Loucy (cell line): ENCODE measurements around the gene EP400.

Source experiments
- H2AFZ ChIP-seq: fragments of 200-600 bp; sonication (generic); 2 replicates; pipeline ENCODE4 v1.6.0; 2016; ENCODE audit warnings: antibody characterized with exemption, mild to moderate bottlenecking, low read length, moderate library complexity
- H3F3A ChIP-seq: fragments of 200-600 bp; 2 replicates; pipeline ENCODE4 v1.6.0; 2016; ENCODE audit warnings: antibody characterized with exemption, low read depth, mild to moderate bottlenecking
- H3K27me3 ChIP-seq: fragments of 200-600 bp; sonication (generic); 2 replicates; pipeline ENCODE4 v1.6.1; 2014; ENCODE audit warnings: low read length, mild to moderate bottlenecking; ENCODE audit not compliant: insufficient read depth, poor library complexity, severe bottlenecking
- H3K36me3 ChIP-seq: fragments of 200-600 bp; sonication (generic); 2 replicates; pipeline ENCODE4 v1.6.1; 2016; ENCODE audit warnings: low read length; ENCODE audit not compliant: insufficient read depth
- H3K4me1 ChIP-seq: fragments of 200-600 bp; sonication (generic); 2 replicates; pipeline ENCODE4 v1.5.1; 2014; ENCODE audit warnings: low read length, mild to moderate bottlenecking; ENCODE audit not compliant: insufficient read depth, poor library complexity, severe bottlenecking
- H3K4me2 ChIP-seq: fragments of 200-600 bp; sonication (generic); 2 replicates; pipeline ENCODE4 v1.6.0; 2014; ENCODE audit warnings: antibody characterized with exemption, low read length, low read depth, mild to moderate bottlenecking; ENCODE audit not compliant: poor library complexity, severe bottlenecking
- H3K4me3 ChIP-seq: fragments of 200-600 bp; sonication (generic); 2 replicates; pipeline ENCODE4 v1.5.1; 2014; ENCODE audit warnings: low read length, mild to moderate bottlenecking, mixed read lengths; ENCODE audit not compliant: poor library complexity, severe bottlenecking
- H3K79me2 ChIP-seq: fragments of 200-600 bp; sonication (generic); 2 replicates; pipeline ENCODE4 v1.6.1; 2014; ENCODE audit warnings: low read length; ENCODE audit not compliant: insufficient read depth
- H3K9ac ChIP-seq: fragments of 200-600 bp; sonication (generic); 2 replicates; pipeline ENCODE4 v1.6.0; 2014; ENCODE audit warnings: mild to moderate bottlenecking, low read depth, low read length, moderate library complexity; ENCODE audit not compliant: poor library complexity, severe bottlenecking
- H3K9me2 ChIP-seq: fragments of 200-600 bp; sonication (generic); replicated peaks from 2 replicates; pipeline ENCODE4 v1.6.1; 2016; ENCODE audit warnings: low read depth, low read length, mixed read lengths
- H3K9me3 ChIP-seq: fragments of 200-600 bp; sonication (generic); 2 replicates; pipeline ENCODE4 v1.6.1; 2014; ENCODE audit warnings: mild to moderate bottlenecking, antibody characterized with exemption, low read length, low read depth; ENCODE audit not compliant: insufficient read depth
- H4K20me1 ChIP-seq: fragments of 200-600 bp; sonication (generic); 2 replicates; pipeline ENCODE4 v1.6.0; 2014; ENCODE audit warnings: antibody characterized with exemption, low read length, mild to moderate bottlenecking; ENCODE audit not compliant: insufficient read depth, poor library complexity, severe bottlenecking
- EZH2phosphoT487 ChIP-seq: fragments of 200-600 bp; IDR thresholded peaks from 2 replicates; pipeline ENCODE4 v1.6.1; 2018; ENCODE audit warnings: antibody characterized with exemption, mild to moderate bottlenecking, moderate library complexity, borderline replicate concordance
- TF ChIP-seq, protein P1 (sequence below): fragments of 200-600 bp; sonication (generic); conservative IDR thresholded peaks from 2 replicates; pipeline ENCODE4 v1.5.1; 2014; ENCODE audit warnings: mild to moderate bottlenecking, antibody characterized with exemption, low read length

The EP400 gene

DNA sequence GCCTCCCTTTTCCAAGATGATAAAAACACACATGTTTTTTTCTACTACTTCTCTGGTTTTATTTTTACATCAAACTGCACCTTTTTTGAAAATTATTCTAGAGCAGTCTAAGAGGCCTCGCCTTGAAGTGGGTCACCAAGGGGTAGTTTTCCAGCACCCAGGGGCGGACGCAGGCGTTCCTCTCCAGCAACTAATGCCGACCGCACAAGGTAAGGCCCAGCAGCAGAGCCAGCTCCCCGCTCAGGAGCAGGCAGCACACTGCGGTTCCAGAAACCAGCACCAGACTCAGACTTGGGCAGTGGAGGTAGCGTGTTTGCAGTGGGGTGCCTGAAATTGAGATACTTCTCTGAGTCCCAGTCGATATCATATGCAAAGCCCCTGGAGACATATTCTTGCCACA lies 31.6 kb downstream of the EP400 start:
- peaks cover 14% of the 10 kb centered on the region for H4K20me1 ChIP-seq
- H3K36me3 ChIP-seq = peaks cover 80% of the 10 kb centered on the region; the same call in 1 of the 2 replicates
- H3K9me2 ChIP-seq = no peaks in the 10 kb centered on the region
- no peak overlapping the region for H3K4me3 ChIP-seq
- H3K4me1 ChIP-seq = no peaks in the 10 kb centered on the region
- no peaks in the 10 kb centered on the region for H3K27me3 ChIP-seq
- no peak overlapping the region for H3K4me2 ChIP-seq
- no peak overlapping the region for H3K9ac ChIP-seq
- H3K9me3 ChIP-seq = no peaks in the 10 kb centered on the region
- H3K79me2 ChIP-seq = peaks cover 24% of the 10 kb centered on the region
- TF ChIP-seq, protein P1, sequence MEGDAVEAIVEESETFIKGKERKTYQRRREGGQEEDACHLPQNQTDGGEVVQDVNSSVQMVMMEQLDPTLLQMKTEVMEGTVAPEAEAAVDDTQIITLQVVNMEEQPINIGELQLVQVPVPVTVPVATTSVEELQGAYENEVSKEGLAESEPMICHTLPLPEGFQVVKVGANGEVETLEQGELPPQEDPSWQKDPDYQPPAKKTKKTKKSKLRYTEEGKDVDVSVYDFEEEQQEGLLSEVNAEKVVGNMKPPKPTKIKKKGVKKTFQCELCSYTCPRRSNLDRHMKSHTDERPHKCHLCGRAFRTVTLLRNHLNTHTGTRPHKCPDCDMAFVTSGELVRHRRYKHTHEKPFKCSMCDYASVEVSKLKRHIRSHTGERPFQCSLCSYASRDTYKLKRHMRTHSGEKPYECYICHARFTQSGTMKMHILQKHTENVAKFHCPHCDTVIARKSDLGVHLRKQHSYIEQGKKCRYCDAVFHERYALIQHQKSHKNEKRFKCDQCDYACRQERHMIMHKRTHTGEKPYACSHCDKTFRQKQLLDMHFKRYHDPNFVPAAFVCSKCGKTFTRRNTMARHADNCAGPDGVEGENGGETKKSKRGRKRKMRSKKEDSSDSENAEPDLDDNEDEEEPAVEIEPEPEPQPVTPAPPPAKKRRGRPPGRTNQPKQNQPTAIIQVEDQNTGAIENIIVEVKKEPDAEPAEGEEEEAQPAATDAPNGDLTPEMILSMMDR = no peak
- no peak for TF ChIP-seq EZH2phosphoT487
- H2AFZ ChIP-seq = no peak overlapping the region
- no peaks in the 10 kb centered on the region for H3F3A ChIP-seq

GRCh38 chr12:131982041-131982440 lies 32.3 kb downstream of the EP400 start:
- no peaks in the 10 kb centered on the region for H3K9me2 ChIP-seq
- H3K4me1 ChIP-seq = no peaks in the 10 kb centered on the region
- H3K4me2 ChIP-seq = no peak overlapping the region
- H3K9me3 ChIP-seq = no peaks in the 10 kb centered on the region
- no peak overlapping the region for H2AFZ ChIP-seq
- H3K9ac ChIP-seq = no peak overlapping the region
- H3K4me3 ChIP-seq = no peak overlapping the region
- H3K36me3 ChIP-seq = peaks cover 87% of the 10 kb centered on the region; the same call in 1 of the 2 replicates
- H3K79me2 ChIP-seq = peaks cover 18% of the 10 kb centered on the region
- H4K20me1 ChIP-seq = peaks cover 14% of the 10 kb centered on the region
- H3K27me3 ChIP-seq = no peaks in the 10 kb centered on the region
- TF ChIP-seq, protein P1 = no peak
- TF ChIP-seq EZH2phosphoT487 = no peak
- H3F3A ChIP-seq = no peaks in the 10 kb centered on the region

DNA sequence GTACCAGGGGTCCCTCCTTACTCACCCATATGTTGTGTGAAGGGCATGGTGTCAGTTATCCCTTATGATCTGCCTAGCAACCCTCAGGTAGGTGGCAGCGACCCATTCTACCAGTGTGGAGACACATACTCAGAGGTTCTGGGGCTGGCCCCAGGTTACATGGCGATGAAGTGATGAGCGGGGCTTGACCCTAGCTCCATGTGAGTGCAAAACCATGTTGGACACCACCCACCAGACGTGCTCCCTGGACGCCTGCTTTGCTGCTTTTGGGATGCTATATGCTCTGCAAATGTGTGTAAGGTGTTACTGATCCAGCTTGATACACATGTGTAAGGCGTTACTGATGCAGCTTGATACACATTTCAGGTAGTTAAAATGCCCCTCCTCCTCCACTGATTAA lies 33.3 kb downstream of the EP400 start:
- Histone ChIP-seq H3K36me3 (peaks cover 90% of the 10 kb centered on the region; the same call in 1 of the 2 replicates), H2AFZ (no peak overlapping the region), H3K9me3 (no peaks in the 10 kb centered on the region), H4K20me1 (peaks cover 7% of the 10 kb centered on the region), H3K4me2 (no peak overlapping the region), H3K9ac (no peak overlapping the region), H3K4me1 (no peaks in the 10 kb centered on the region), H3F3A (no peaks in the 10 kb centered on the region), H3K4me3 (no peak overlapping the region), H3K9me2 (no peaks in the 10 kb centered on the region), H3K79me2 (peaks cover 10% of the 10 kb centered on the region), H3K27me3 (no peaks in the 10 kb centered on the region)
- TF ChIP-seq, protein P1 = no peak
- no peak for TF ChIP-seq EZH2phosphoT487
